ENCODE results near the gene TRMT5. TPM values are rescaled to one million over a fixed set of nuclear protein-coding genes. Genes with fewer than 3 reads are reported as not detected.

Gene TRMT5
- total RNA-seq, 3 donors from 2014 or later = 14.8 to 20.5 (median 20.0) TPM

DNA sequence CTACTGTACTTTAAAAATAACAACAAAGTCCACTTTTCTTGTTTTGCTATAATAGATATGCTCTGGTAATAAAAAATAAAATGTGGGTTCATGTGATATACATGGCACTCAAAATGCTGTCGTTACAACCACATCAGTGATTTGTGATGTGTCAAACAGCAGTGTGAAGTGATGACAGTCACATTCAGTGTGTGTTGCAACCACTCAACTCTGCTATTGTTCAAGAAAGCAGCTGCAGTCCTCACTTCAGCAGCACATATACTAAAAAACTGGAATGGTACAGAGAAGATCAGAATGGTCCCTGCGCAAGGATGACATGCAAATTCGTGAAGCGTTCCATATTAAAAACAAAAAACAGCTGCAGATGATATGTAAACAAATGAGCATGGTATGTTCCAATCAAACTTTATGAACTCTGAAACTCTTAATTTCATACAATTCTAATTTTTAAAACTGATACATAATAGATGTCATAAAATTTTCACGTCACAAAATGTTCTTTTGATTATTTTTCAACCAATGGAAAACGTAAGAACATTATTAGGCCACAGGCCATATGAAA, 6.7 kb downstream of the TRMT5 start:
- H3K4me1 Mint-ChIP-seq (ENCODE audit: low read depth) = peaks cover 10% of the 10 kb centered on the region
- H3K27me3 Mint-ChIP-seq (ENCODE audit: low read depth) = no peaks in the 10 kb centered on the region
- no peak overlapping the region for H3K4me3 Mint-ChIP-seq
- H3K36me3 Mint-ChIP-seq (ENCODE audit: insufficient read depth) = peaks cover 11% of the 10 kb centered on the region
- DNase-seq (no peak), ATAC-seq (no peak)
- H3K9me3 Mint-ChIP-seq = no peaks in the 10 kb centered on the region

DNA sequence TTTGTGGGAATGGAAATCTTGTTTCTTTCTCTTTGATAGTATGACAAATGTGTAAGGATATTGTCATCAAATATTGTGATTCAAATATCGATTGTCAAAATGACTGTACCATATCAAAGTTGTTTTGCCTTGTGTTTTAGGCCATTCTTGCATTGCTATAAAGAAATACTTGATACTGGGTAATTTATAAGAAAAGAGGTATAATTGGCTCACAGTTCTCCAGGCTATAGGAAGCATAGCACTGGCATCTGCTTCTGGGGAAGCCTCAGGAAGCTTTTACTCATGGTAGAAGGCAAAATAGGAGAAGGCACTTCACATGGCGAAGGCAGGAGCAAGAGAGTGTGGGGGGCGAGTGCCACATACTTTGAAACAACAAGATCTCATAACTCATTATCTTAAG, 7.8 kb downstream of the TRMT5 start:
- DNase-seq (no peak), ATAC-seq (no peak)
- H3K4me3 Mint-ChIP-seq = no peak overlapping the region
- H3K4me1 Mint-ChIP-seq (ENCODE audit: low read depth) = peaks cover 5% of the 10 kb centered on the region
- peaks cover 9% of the 10 kb centered on the region for H3K36me3 Mint-ChIP-seq (ENCODE audit: insufficient read depth)
- H3K9me3 Mint-ChIP-seq = no peaks in the 10 kb centered on the region
- H3K27me3 Mint-ChIP-seq (ENCODE audit: low read depth) = no peaks in the 10 kb centered on the region

DNA sequence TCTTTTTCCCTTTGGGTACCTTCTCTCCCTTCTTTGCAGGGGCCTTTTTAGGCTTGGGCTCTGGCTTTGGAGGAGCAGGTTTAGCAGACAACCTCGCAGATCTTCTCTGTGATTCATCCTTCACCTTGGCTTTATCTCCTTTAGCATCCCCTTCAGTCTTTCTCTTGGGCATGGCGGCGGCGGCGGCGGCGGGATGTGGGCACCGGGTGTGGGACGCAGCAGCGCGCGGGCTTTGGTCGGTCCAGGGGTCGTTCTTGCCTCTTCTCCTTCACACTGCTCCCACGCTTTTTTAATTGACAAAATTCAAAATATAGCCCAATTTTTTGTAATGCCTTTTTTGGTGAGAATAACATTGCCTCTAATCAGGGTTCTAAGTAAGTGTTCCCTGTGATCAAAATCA, 8.6 kb downstream of the TRMT5 start:
- Mint-ChIP-seq H3K9me3 (no peaks in the 10 kb centered on the region), H3K36me3 (ENCODE audit: insufficient read depth) (peaks cover 9% of the 10 kb centered on the region), H3K27me3 (ENCODE audit: low read depth) (no peaks in the 10 kb centered on the region), H3K4me3 (no peak overlapping the region), H3K4me1 (ENCODE audit: low read depth) (peaks cover 2% of the 10 kb centered on the region)
- DNase-seq = no peak
- no peak for ATAC-seq

DNA sequence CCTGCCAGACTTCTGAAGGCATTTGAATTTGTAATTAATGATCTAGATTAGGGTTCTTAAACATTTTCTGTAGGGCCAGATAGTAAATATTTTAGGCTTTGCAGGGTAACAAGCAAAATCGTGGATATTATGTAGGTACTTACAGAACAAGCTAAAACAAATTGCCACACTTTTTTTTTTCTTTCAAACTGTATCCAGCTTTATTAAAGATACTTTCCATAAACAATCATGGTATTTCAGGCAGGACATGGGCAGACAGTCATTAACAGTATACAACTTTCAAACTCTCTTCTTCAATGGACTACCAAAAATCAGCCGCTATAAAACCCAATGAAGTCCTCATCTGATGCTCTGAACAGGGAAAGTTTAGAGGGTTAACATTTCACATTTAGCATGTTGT, 9.6 kb downstream of the TRMT5 start:
- Mint-ChIP-seq H3K4me3 (no peak overlapping the region), H3K36me3 (ENCODE audit: insufficient read depth) (peaks cover 9% of the 10 kb centered on the region), H3K27me3 (ENCODE audit: low read depth) (no peaks in the 10 kb centered on the region), H3K9me3 (no peaks in the 10 kb centered on the region), H3K4me1 (ENCODE audit: low read depth) (no peaks in the 10 kb centered on the region)
- no peak for ATAC-seq
- no peak for DNase-seq

DNA sequence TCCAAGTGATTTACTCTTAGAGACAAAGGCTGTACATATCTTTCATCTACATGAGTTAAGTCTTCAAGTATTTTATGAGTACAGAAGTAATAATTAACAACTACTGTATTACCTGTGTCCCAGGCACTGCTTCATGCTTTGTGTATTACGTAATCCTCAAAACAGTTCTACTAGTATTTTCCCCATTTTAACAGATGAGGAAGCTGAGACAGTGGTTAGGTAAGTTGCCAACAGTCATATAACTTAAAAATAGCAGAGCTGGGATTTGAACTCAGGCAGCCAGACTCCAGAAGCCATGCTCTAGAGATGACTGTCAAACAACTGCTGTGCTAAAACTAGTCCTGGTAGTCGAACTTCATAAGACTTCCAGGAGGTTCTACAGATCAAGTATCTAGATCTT, 10.7 kb downstream of the TRMT5 start:
- H3K27me3 Mint-ChIP-seq (ENCODE audit: low read depth) = no peaks in the 10 kb centered on the region
- DNase-seq (no peak), ATAC-seq (no peak)
- H3K4me1 Mint-ChIP-seq (ENCODE audit: low read depth) = peaks cover 2% of the 10 kb centered on the region
- H3K9me3 Mint-ChIP-seq = no peaks in the 10 kb centered on the region
- H3K36me3 Mint-ChIP-seq (ENCODE audit: insufficient read depth) = peaks cover 11% of the 10 kb centered on the region
- no peak overlapping the region for H3K4me3 Mint-ChIP-seq

DNA sequence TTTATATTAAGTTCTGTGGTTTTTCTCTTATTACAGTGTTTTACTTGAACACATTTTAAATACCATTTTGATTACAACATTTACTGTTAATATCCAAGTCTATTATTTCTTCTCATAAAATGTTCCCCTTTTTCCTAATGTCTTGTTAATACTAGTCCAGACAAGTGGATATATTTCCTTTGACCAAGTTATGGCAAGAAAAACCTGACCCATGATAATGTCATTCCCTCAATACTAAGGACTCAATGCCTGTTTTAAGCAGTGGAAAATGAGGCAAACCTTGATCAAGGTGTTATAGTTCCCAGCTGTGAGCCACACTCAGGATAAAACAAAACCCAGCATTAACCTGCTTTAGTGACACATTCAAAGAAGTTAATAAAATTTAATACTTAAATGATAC, 12.2 kb downstream of the TRMT5 start:
- no peak for DNase-seq
- no peaks in the 10 kb centered on the region for H3K27me3 Mint-ChIP-seq (ENCODE audit: low read depth)
- ATAC-seq = no peak
- H3K9me3 Mint-ChIP-seq = no peaks in the 10 kb centered on the region
- peaks cover 7% of the 10 kb centered on the region for H3K36me3 Mint-ChIP-seq (ENCODE audit: insufficient read depth)
- H3K4me3 Mint-ChIP-seq = no peak overlapping the region
- H3K4me1 Mint-ChIP-seq (ENCODE audit: low read depth) = peaks cover 2% of the 10 kb centered on the region

DNA sequence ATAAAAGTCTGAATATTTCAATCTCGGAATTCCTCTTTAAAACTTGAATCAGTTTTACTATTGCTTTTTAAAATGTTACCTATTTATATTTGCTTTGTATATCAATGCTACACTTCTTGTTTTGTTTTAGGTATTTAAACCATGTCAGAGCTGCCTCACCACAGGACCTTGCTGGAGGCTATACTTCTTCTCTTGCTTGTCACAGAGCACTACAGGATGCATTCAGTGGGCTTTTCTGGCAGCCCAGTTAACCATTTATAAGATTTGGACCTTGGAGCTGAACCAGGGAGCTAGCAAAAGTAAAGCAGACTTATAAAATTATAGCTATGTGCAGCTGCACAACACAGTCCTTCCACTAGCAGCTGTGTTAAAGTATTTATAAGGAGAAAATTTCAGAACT, 12.8 kb downstream of the TRMT5 start:
- Mint-ChIP-seq H3K4me3 (no peak overlapping the region), H3K27me3 (ENCODE audit: low read depth) (no peaks in the 10 kb centered on the region), H3K36me3 (ENCODE audit: insufficient read depth) (peaks cover 7% of the 10 kb centered on the region), H3K4me1 (ENCODE audit: low read depth) (peaks cover 2% of the 10 kb centered on the region), H3K9me3 (no peaks in the 10 kb centered on the region)
- DNase-seq = no peak
- ATAC-seq = no peak

DNA sequence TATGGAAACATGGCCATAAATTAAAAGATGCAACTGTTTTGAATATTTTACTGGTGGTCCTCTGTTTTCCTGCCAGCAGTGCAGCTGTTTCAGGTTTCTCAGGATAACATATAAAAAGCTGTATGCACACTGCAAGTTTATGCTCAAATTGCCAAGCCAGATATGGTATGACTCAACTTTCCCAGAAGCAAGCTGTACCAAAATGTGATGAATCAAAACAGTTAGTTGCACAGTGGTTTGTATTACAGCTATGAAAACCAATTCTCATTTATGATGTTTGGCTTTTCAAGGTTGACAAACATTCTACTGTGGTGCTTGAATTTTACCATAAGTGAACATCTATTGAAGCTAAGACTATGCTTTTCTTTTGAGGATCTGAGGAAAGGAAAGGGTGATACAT, 15.5 kb downstream of the TRMT5 start:
- Mint-ChIP-seq H3K27me3 (ENCODE audit: low read depth) (no peaks in the 10 kb centered on the region), H3K9me3 (no peaks in the 10 kb centered on the region), H3K36me3 (ENCODE audit: insufficient read depth) (peaks cover 9% of the 10 kb centered on the region), H3K4me3 (no peak overlapping the region), H3K4me1 (ENCODE audit: low read depth) (peaks cover 2% of the 10 kb centered on the region)
- DNase-seq = no peak
- peak; percentile 57 to 78 for ATAC-seq

DNA sequence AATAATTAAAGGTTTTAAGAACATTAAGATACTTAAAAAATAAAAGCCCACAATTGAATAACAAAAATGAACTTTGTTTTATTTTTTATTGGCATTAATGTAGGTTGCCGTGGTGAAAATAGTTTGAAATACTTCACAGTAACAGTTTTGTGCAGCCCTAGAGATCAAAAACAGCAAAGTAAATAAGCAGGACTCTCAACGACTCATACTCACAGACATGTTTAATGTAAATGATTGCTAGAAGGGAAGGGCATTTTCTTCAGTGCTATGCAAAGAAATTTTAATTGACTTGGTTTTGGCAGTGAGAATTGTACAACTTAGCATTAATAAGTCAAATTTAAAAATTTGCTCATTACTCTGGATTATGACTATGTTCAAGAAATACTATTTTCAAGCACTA, 16.0 kb downstream of the TRMT5 start:
- ATAC-seq = no peak
- Mint-ChIP-seq H3K36me3 (ENCODE audit: insufficient read depth) (peaks cover 13% of the 10 kb centered on the region), H3K9me3 (peaks cover 3% of the 10 kb centered on the region), H3K27me3 (ENCODE audit: low read depth) (no peaks in the 10 kb centered on the region), H3K4me3 (no peak overlapping the region), H3K4me1 (ENCODE audit: low read depth) (peaks cover 2% of the 10 kb centered on the region)
- no peak for DNase-seq

DNA sequence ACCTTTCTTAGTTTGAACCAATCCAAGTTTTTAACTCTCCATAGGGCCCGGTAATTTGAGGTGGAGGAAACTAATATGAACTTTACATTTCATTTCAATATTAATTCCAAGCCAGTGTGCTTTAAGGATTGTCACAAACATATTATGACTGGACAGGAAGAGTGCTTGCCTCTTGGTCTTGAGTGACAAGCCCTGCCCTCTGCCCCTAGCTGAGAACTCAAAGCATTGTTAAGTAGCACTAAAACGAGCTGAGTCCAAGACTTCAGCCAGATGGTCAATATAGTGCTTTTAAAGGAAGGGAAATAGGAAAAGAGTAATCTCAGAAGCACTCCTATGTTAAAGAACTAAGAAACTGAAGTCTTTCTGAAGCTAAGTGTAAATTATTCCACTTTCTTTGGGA, 17.1 kb downstream of the TRMT5 start:
- Mint-ChIP-seq H3K36me3 (ENCODE audit: insufficient read depth) (peaks cover 20% of the 10 kb centered on the region), H3K9me3 (peaks cover 9% of the 10 kb centered on the region), H3K4me1 (ENCODE audit: low read depth) (peaks cover 2% of the 10 kb centered on the region), H3K27me3 (ENCODE audit: low read depth) (no peaks in the 10 kb centered on the region), H3K4me3 (no peak overlapping the region)
- ATAC-seq (no peak), DNase-seq (no peak)

DNA sequence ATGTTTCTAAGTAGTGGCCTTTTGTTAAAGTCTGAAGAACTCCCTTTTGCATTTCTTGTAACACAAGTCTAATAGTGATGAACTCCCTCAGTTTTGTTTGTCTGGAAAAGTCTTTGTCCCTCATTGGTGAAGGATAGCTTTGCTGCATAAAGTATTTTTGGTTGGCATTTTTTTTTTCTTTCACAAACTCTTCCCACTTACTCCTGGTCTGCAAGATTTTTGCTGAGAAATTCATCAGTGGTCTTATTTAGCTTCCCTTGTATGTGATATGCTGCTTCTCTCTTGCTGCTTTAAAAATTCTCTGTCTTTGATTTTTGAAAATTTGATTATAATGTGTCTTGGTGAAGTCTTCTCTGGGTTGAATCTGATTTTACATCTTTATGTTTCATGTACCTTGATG, 22.7 kb downstream of the TRMT5 start:
- H3K9me3 Mint-ChIP-seq = peaks cover 38% of the 10 kb centered on the region
- no peak for ATAC-seq
- no peak for DNase-seq
- peaks cover 4% of the 10 kb centered on the region for H3K4me1 Mint-ChIP-seq (ENCODE audit: low read depth)
- H3K36me3 Mint-ChIP-seq (ENCODE audit: insufficient read depth) = peaks cover 38% of the 10 kb centered on the region
- no peak overlapping the region for H3K4me3 Mint-ChIP-seq
- no peaks in the 10 kb centered on the region for H3K27me3 Mint-ChIP-seq (ENCODE audit: low read depth)

DNA sequence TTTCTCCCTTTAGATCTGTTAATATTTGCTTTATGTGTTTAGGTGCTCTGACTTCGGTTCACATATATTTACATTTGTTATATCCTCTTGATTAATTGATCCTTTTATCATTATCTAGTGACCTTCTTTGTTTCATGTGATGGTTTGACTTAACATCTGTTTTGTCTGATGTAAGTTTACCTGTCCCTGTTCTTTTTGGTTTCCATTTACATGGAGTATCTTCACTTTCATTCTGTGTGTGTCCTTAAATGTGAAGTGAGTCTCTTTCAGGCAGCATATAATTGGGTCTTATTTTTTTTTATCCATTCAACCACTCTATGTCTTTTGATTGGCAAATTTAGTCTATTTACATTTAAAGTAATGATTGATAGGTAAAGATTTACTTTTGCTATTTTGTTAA, 24.2 kb downstream of the TRMT5 start:
- peaks cover 38% of the 10 kb centered on the region for H3K9me3 Mint-ChIP-seq
- peaks cover 38% of the 10 kb centered on the region for H3K36me3 Mint-ChIP-seq (ENCODE audit: insufficient read depth)
- ATAC-seq = no peak

DNA sequence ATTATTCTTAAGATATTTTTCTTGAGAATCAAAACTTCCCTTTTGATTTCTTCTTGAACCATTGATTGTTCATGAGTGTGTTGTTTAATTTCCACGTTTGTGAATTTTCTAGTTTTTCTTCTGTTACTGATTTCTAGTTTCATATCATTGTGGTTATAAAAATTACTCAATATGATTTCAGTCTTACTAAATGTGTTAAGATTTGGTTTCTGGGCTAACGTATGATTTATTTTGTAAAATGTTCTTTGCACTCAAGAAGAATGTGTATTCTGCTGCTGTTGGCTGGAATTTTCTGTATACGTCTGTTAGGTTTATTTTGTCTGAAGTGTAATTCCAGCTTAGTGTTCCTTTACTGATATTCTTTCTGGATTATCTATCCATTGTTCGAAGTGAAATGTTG, 24.7 kb downstream of the TRMT5 start:
- no peak for DNase-seq
- Mint-ChIP-seq H3K4me1 (ENCODE audit: low read depth) (peaks cover 4% of the 10 kb centered on the region), H3K36me3 (ENCODE audit: insufficient read depth) (peaks cover 36% of the 10 kb centered on the region), H3K27me3 (ENCODE audit: low read depth) (no peaks in the 10 kb centered on the region), H3K9me3 (peaks cover 38% of the 10 kb centered on the region), H3K4me3 (no peak overlapping the region)
- ATAC-seq = no peak

More for the DNA sequence above, 24.2 kb downstream of the TRMT5 start:
- no peak for DNase-seq
- Mint-ChIP-seq H3K4me1 (ENCODE audit: low read depth) (peaks cover 4% of the 10 kb centered on the region), H3K27me3 (ENCODE audit: low read depth) (no peaks in the 10 kb centered on the region), H3K4me3 (no peak overlapping the region)

DNA sequence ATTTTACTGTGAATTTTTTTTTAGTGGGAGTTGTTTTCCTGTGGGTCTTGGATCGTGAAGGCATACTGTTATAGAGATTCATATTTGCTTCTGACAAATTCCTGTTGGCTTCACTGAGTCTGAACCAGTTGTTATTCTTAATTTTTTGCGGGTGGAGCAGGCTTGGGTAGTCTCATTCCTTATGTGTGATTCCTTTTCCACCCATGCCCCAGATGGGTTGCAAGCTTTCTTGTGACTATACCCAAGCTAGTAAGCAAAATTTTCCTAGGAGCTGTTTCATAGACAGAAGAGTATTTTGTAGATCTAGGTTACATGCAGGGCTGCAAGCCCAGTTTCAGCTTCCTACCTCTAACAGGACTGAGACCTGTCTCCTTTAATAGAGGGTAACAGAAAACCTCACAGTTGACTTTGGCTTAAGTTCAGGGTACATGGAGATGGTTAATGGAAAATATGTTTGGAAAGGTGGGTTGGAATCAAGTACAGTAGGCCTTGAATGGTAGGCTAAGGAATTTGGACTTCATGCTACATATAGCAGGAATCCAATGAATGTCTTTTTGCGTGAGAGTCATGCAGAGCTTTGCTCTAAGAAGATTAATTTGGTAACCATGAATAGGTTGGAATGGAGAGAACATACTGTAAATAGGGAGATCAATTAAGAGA, 29.0 kb downstream of the TRMT5 start:
- DNase-seq (no peak), ATAC-seq (no peak)
- H3K9me3 Mint-ChIP-seq = peaks cover 20% of the 10 kb centered on the region
- H3K27me3 Mint-ChIP-seq (ENCODE audit: low read depth) = no peaks in the 10 kb centered on the region
- peaks cover 20% of the 10 kb centered on the region for H3K36me3 Mint-ChIP-seq (ENCODE audit: insufficient read depth)
- H3K4me3 Mint-ChIP-seq = no peak overlapping the region
- H3K4me1 Mint-ChIP-seq (ENCODE audit: low read depth) = peaks cover 3% of the 10 kb centered on the region

DNA sequence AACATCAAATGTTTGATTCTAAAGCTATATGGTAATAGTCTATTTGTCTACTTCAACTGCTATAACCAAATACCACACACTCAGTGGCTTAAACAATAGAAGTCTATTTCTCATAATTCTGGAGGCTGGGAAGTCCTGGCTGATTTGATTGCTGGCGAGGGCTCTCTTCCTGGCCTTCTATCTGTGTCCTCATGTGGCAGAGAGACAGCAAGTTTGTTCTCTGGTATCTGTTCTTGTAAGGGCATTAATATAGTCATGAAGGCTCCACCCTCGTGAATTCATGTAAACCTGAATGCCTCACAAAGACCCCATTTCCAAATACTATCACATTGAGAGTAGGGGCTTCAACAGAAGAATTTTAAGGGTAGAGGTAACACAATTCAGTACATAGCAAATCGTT, 34.1 kb downstream of the TRMT5 start:
- ATAC-seq = no peak
- Mint-ChIP-seq H3K9me3 (no peaks in the 10 kb centered on the region), H3K36me3 (ENCODE audit: insufficient read depth) (peaks cover 13% of the 10 kb centered on the region), H3K4me3 (no peak overlapping the region), H3K27me3 (ENCODE audit: low read depth) (no peaks in the 10 kb centered on the region), H3K4me1 (ENCODE audit: low read depth) (peaks cover 5% of the 10 kb centered on the region)
- no peak for DNase-seq
